ENCODE data around the gene SPTBN1. TPM values are rescaled to one million over a fixed set of nuclear protein-coding genes. Genes with fewer than 3 reads are reported as not detected.

SPTBN1 gene
- total and polyA plus RNA-seq, 2 of the 13 experiments (the other 11 are each of a cell fraction or from before 2014, with no cell fraction given), result 123 to 299 TPM

GRCh38 chr2:54619660-54620231 lies 163.6 kb downstream of the SPTBN1 start (continued):
- TF ChIP-seq ZNF678 (CRISPR knock-in tag; IDR thresholded peaks at IDR 0.05), result no peak
- no peak for TF ChIP-seq RXRA (CRISPR knock-in tag; IDR thresholded peaks at IDR 0.05)
- peak; percentile 62; the same call in 1 of the 2 replicates for TF ChIP-seq ZBTB7B (CRISPR knock-in tag; IDR thresholded peaks at IDR 0.05)
- no peak for TF ChIP-seq ZKSCAN1 (IDR thresholded peaks at IDR 0.05; ENCODE audit: low read length)
- no peak for TF ChIP-seq MBNL3 (CRISPR knock-in tag; conservative IDR thresholded peaks at IDR 0.05)
- TF ChIP-seq, protein P1, sequence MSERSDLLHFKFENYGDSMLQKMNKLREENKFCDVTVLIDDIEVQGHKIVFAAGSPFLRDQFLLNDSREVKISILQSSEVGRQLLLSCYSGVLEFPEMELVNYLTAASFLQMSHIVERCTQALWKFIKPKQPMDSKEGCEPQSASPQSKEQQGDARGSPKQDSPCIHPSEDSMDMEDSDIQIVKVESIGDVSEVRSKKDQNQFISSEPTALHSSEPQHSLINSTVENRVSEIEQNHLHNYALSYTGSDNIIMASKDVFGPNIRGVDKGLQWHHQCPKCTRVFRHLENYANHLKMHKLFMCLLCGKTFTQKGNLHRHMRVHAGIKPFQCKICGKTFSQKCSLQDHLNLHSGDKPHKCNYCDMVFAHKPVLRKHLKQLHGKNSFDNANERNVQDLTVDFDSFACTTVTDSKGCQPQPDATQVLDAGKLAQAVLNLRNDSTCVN (CRISPR knock-in tag; IDR thresholded peaks at IDR 0.05; ENCODE audit: borderline replicate concordance), result no peak
- no peak for TF ChIP-seq SMAD9 (CRISPR knock-in tag; IDR thresholded peaks at IDR 0.05)
- no peak for TF ChIP-seq TOE1 (CRISPR knock-in tag; IDR thresholded peaks at IDR 0.05)
- no peak for TF ChIP-seq KDM3A (CRISPR knock-in tag; IDR thresholded peaks at IDR 0.05; ENCODE audit: low read depth)
- TF ChIP-seq ARID5B (CRISPR knock-in tag; IDR thresholded peaks at IDR 0.05), result no peak
- TF ChIP-seq TP53 (CRISPR knock-in tag; conservative IDR thresholded peaks at IDR 0.05), result peak; percentile 72; the same call in 1 of the 2 replicates
- no peak for TF ChIP-seq BCL6 (CRISPR knock-in tag; IDR thresholded peaks at IDR 0.05)
- peak; percentile 34; the same call in 1 of the 2 replicates for TF ChIP-seq RERE (CRISPR knock-in tag; IDR thresholded peaks at IDR 0.05; ENCODE audit: low read depth)
- no peak for TF ChIP-seq DR1 (CRISPR knock-in tag; IDR thresholded peaks at IDR 0.05)
- no peak for TF ChIP-seq ZNF772 (CRISPR knock-in tag; IDR thresholded peaks at IDR 0.05)
- no peak for TF ChIP-seq RFXANK (CRISPR knock-in tag; IDR thresholded peaks at IDR 0.05)
- TF ChIP-seq FOXA1 (IDR thresholded peaks at IDR 0.05), result no peak
- no peak for TF ChIP-seq FOXA1 (CRISPR knock-in tag; IDR thresholded peaks at IDR 0.05)
- TF ChIP-seq MYNN (CRISPR knock-in tag; IDR thresholded peaks at IDR 0.05; ENCODE audit: low read depth), result no peak
- TF ChIP-seq SALL1 (CRISPR knock-in tag; IDR thresholded peaks at IDR 0.05), result peak; percentile 92
- no peak for TF ChIP-seq ZNF704 (CRISPR knock-in tag; IDR thresholded peaks at IDR 0.05; ENCODE audit: borderline replicate concordance)
